ENCODE data around the gene ZNF664. TPM values are rescaled to one million over a fixed set of nuclear protein-coding genes. Genes with fewer than 3 reads are reported as not detected.

Gene ZNF664
- total RNA-seq, 1 experiment from 2014 or later, result 80.8 TPM

DNA sequence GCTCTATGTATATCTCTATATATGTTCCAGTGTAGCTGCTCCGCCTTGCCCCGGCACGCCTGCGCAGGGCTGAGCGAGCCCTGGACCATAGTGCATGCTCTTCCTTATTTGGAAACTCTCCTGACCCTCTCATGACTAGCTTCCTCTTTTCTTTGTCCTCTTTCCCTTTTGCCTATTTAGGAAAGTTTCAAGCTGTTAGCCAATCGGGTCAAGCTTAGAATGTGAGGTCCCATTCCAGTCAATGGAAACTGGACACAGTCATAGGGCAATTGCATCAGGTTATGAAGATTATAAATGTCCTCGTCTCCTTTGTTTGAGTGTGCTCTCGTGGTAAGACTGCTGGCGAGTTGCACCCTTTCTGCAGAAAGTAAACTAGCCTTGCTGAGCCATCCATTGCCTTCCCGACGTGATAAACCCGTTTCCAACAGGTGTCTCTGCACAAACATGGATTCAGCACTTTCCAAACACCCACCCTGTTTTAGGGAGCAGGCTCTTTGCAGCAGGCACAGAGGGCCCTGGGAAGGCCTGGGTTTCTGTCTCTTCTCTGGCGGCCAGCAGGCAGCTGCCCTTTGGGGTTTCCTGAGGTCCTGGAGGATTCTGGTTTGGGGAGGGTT, 31.3 kb upstream of the ZNF664 start:
- Histone ChIP-seq H3K36me3 (ENCODE audit: low read depth, low read length) (peaks cover 8% of the 10 kb centered on the region; the same call in 1 of the 2 replicates), H3K4me1 (ENCODE audit: insufficient read depth, low read length) (peaks cover 25% of the 10 kb centered on the region), H3K9me3 (ENCODE audit: low read length) (peaks cover 6% of the 10 kb centered on the region; the same call in 1 of the 2 replicates), H3K4me2 (ENCODE audit: low read length) (peak overlapping the region; percentile 53), H3K9me2 (replicated peaks; ENCODE audit: low read length) (no peaks in the 10 kb centered on the region), H3K79me2 (ENCODE audit: low read length) (no peaks in the 10 kb centered on the region), H3K4me3 (ENCODE audit: low read length) (peak overlapping the region; percentile 25; the same call in 1 of the 2 replicates), H2AFZ (ENCODE audit: low read length) (0 out of 2 replicates have a peak overlapping the region, but pooled peaks have one; percentile 28), H3K27me3 (ENCODE audit: low read length) (no peaks in the 10 kb centered on the region), H4K20me1 (ENCODE audit: low read length) (no peaks in the 10 kb centered on the region), H3F3A (ENCODE audit: low read length, unreplicated experiment) (no peaks in the 10 kb centered on the region), H3K27ac (ENCODE audit: low read length) (peak overlapping the region; percentile 71), H3K9ac (ENCODE audit: low read length) (peak overlapping the region; percentile 15; the same call in 1 of the 2 replicates)
- no TSS peak for BruUV-seq (replicated peaks)
- ChIA-PET CTCF (no interaction called here), POLR2A (ENCODE audit: unreplicated experiment) (no interaction called here)
- no peak for DNase-seq
- TF ChIP-seq EZH2 (IDR thresholded peaks at IDR 0.05; ENCODE audit: low read length, unreplicated experiment) (no peak), EZH2phosphoT487 (IDR thresholded peaks at IDR 0.05; ENCODE audit: borderline replicate concordance, low read length) (no peak)
- TF ChIP-seq, protein P1, sequence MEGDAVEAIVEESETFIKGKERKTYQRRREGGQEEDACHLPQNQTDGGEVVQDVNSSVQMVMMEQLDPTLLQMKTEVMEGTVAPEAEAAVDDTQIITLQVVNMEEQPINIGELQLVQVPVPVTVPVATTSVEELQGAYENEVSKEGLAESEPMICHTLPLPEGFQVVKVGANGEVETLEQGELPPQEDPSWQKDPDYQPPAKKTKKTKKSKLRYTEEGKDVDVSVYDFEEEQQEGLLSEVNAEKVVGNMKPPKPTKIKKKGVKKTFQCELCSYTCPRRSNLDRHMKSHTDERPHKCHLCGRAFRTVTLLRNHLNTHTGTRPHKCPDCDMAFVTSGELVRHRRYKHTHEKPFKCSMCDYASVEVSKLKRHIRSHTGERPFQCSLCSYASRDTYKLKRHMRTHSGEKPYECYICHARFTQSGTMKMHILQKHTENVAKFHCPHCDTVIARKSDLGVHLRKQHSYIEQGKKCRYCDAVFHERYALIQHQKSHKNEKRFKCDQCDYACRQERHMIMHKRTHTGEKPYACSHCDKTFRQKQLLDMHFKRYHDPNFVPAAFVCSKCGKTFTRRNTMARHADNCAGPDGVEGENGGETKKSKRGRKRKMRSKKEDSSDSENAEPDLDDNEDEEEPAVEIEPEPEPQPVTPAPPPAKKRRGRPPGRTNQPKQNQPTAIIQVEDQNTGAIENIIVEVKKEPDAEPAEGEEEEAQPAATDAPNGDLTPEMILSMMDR (conservative IDR thresholded peaks at IDR 0.05; ENCODE audit: low read depth, low read length), result no peak
- intact Hi-C loops (cut with micrococcal nuclease), result loop anchor here (1.0 to 5.0 kb wide), 3 partner anchors 28 to 41 kb away; no protein-coding TSS in a partner anchor
- ATAC-seq, result no peak

DNA sequence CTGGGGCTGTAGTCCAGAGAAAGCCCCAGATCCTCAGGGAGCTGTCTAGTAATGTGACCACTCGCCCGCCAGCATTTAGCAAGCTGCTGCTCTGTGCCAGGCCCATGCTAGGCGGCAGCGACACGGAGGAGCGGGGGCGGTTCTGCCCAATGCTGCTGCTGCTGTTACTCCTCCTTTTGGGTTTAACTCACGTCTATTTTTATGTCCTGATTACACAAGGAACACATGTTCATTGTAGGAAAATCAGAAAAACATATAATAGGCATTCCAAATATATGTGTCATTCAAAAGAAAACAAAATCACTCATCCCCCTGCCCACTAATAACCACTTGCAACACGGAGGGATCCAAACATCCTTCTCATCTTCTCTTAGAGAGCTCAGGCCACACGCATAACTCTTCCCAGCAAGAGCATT, 30.8 kb upstream of the ZNF664 start:
- TF ChIP-seq, protein P1 (conservative IDR thresholded peaks at IDR 0.05; ENCODE audit: low read depth, low read length), result no peak
- TF ChIP-seq EZH2phosphoT487 (IDR thresholded peaks at IDR 0.05; ENCODE audit: borderline replicate concordance, low read length), result no peak
- Histone ChIP-seq H3K4me3 (ENCODE audit: low read length) (peak overlapping the region; percentile 25; the same call in 1 of the 2 replicates), H3K27me3 (ENCODE audit: low read length) (no peaks in the 10 kb centered on the region), H3K36me3 (ENCODE audit: low read depth, low read length) (peaks cover 8% of the 10 kb centered on the region; the same call in 1 of the 2 replicates), H3K27ac (ENCODE audit: low read length) (peak overlapping the region; percentile 71), H3F3A (ENCODE audit: low read length, unreplicated experiment) (no peaks in the 10 kb centered on the region), H4K20me1 (ENCODE audit: low read length) (no peaks in the 10 kb centered on the region), H3K4me2 (ENCODE audit: low read length) (peak overlapping the region; percentile 53), H3K9ac (ENCODE audit: low read length) (peak overlapping the region; percentile 15; the same call in 1 of the 2 replicates), H3K9me2 (replicated peaks; ENCODE audit: low read length) (no peaks in the 10 kb centered on the region), H3K79me2 (ENCODE audit: low read length) (no peaks in the 10 kb centered on the region), H3K4me1 (ENCODE audit: insufficient read depth, low read length) (peaks cover 25% of the 10 kb centered on the region), H3K9me3 (ENCODE audit: low read length) (peaks cover 6% of the 10 kb centered on the region; the same call in 1 of the 2 replicates), H2AFZ (ENCODE audit: low read length) (peak overlapping the region; percentile 28; the same call in 1 of the 2 replicates)
- POLR2A ChIA-PET (ENCODE audit: unreplicated experiment), result no interaction called here
- ATAC-seq (peak; percentile 91), DNase-seq (peak; percentile 90)
- BruUV-seq (replicated peaks), result no TSS peak
- CTCF ChIA-PET, result no interaction called here
- intact Hi-C loops (cut with micrococcal nuclease), result loop anchor here (1.0 to 5.0 kb wide), 3 partner anchors 27 to 40 kb away; no protein-coding TSS in a partner anchor
